Caco-2 (cell line): ENCODE data around the gene C1orf174. TPM values are rescaled to one million over a fixed set of nuclear protein-coding genes. Genes with fewer than 3 reads are reported as not detected.
A peak's percentile ranks its signal among the peaks of the same experiment; 100 is the strongest.

Experiments used
- BruUV-seq: library from RNA; stranded (reverse); fragments of 400-500 nt; replicated peaks from 2 replicates; lab custom pipeline; 2021; lab: Mats Ljungman, UMichigan
- CTCF ChIA-PET: fragments of 300-600 bp; sonication (Branson Sonifier 250); formaldehyde crosslinking; loops from one replicate; lab custom pipeline; 2022; ENCODE audit warnings: antibody characterized with exemption; lab: Charles Lee
- POLR2A ChIA-PET: fragments of 300-600 bp; sonication (Branson Sonifier 250); formaldehyde crosslinking; loops from one replicate; lab custom pipeline; 2022; ENCODE audit warnings: antibody characterized with exemption; lab: Charles Lee
- DNase-seq, 2 experiments: peaks; one replicate each; pipeline versions ENCODE4 v3.0.0 to v3.0.0-alpha.2; 2020 to 2022
- H3K27me3 ChIP-seq: replicated peaks from 2 replicates; pipeline ENCODE4 v1.6.0; 2011; ENCODE audit warnings: low read length; ENCODE audit not compliant: control insufficient read depth, insufficient read depth
- H3K36me3 ChIP-seq: 2 replicates; pipeline ENCODE4 v1.5.1; 2011; ENCODE audit warnings: low read length; ENCODE audit not compliant: control insufficient read depth, insufficient read depth
- H3K4me1 ChIP-seq: fragments of 250-450 bp; sonication (Bioruptor Pico); 2 replicates; pipeline ENCODE4 v1.5.1; 2020; ENCODE audit warnings: mild to moderate bottlenecking
- H3K4me3 ChIP-seq: 2 replicates; pipeline ENCODE4 v1.5.1; 2011; ENCODE audit warnings: low read depth, mild to moderate bottlenecking, control low read depth, low read length
- H3K9me3 ChIP-seq: fragments of 250-450 bp; sonication (Bioruptor Pico); 2 replicates; pipeline ENCODE4 v1.5.1; 2020; ENCODE audit warnings: mild to moderate bottlenecking, moderate library complexity
- H3K27ac Mint-ChIP-seq: one replicate; pipeline ENCODE4 v1.8.0; 2022; ENCODE audit warnings: mixed read lengths; ENCODE audit not compliant: unreplicated experiment
- H3K27me3 Mint-ChIP-seq: one replicate; pipeline ENCODE4 v1.8.0; 2022; ENCODE audit warnings: mixed read lengths; ENCODE audit not compliant: insufficient read depth, unreplicated experiment
- H3K36me3 Mint-ChIP-seq: one replicate; pipeline ENCODE4 v1.8.0; 2022; ENCODE audit warnings: mild to moderate bottlenecking, mixed read lengths; ENCODE audit not compliant: insufficient read depth, unreplicated experiment
- H3K4me1 Mint-ChIP-seq: one replicate; pipeline ENCODE4 v1.8.0; 2022; ENCODE audit warnings: low read depth, mixed read lengths; ENCODE audit not compliant: unreplicated experiment
- H3K4me3 Mint-ChIP-seq: one replicate; pipeline ENCODE4 v1.8.0; 2022; ENCODE audit warnings: mild to moderate bottlenecking, moderate library complexity, mixed read lengths; ENCODE audit not compliant: unreplicated experiment
- H3K9me3 Mint-ChIP-seq: one replicate; pipeline ENCODE4 v1.8.0; 2022; ENCODE audit warnings: mixed read lengths; ENCODE audit not compliant: unreplicated experiment
- intact Hi-C: fragments of 100-400 bp; cut with micrococcal nuclease; formaldehyde crosslinking; loops from one replicate; pipeline ENCODE4 v1.10.0; 2022; ENCODE audit not compliant: unreplicated experiment
- total RNA-seq: library from RNA; stranded (reverse); gene quantifications from 2 replicates; pipeline ENCODE4 v1.2.3, GENCODE V29; 2022
- TF ChIP-seq, protein P1 (sequence below), 2 experiments: fragments of 200-600 bp in 1 of 2; IDR thresholded peaks; 1 replicate in 1 of 2; 2 replicates in 1 of 2; pipeline versions ENCODE4 v1.5.1 to v1.8.0; 2011 to 2022; ENCODE audit warnings: antibody characterized with exemption in 1 of 2, control low read depth in 1 of 2, inconsistent platforms in 1 of 2, low read depth in 1 of 2, low read length in 1 of 2, mild to moderate bottlenecking in 1 of 2, moderate library complexity in 1 of 2; ENCODE audit not compliant: insufficient read depth in 1 of 2, severe bottlenecking in 1 of 2, unreplicated experiment in 1 of 2

C1orf174 gene
- total RNA-seq, 1 experiment from 2014 or later = 19.2 TPM

- DNase-seq = no peak
- Histone ChIP-seq H3K9me3 (no peaks in the 10 kb centered on the region), H3K4me3 (no peak overlapping the region), H3K27me3 (no peaks in the 10 kb centered on the region), H3K4me1 (no peaks in the 10 kb centered on the region), H3K36me3 (peaks cover 3% of the 10 kb centered on the region; the same call in 1 of the 2 replicates)
- intact Hi-C loops = no loop called here
- ChIA-PET POLR2A (no interaction called here), CTCF (no interaction called here)
- H3K27me3 Mint-ChIP-seq = no peaks in the 10 kb centered on the region
- no peak overlapping the region for H3K27ac Mint-ChIP-seq
- no peak overlapping the region for H3K4me3 Mint-ChIP-seq
- peaks cover 7% of the 10 kb centered on the region for H3K4me1 Mint-ChIP-seq
- peaks cover 5% of the 10 kb centered on the region for H3K36me3 Mint-ChIP-seq
- no TSS peak for BruUV-seq
- H3K9me3 Mint-ChIP-seq = no peaks in the 10 kb centered on the region
- TF ChIP-seq, protein P1, sequence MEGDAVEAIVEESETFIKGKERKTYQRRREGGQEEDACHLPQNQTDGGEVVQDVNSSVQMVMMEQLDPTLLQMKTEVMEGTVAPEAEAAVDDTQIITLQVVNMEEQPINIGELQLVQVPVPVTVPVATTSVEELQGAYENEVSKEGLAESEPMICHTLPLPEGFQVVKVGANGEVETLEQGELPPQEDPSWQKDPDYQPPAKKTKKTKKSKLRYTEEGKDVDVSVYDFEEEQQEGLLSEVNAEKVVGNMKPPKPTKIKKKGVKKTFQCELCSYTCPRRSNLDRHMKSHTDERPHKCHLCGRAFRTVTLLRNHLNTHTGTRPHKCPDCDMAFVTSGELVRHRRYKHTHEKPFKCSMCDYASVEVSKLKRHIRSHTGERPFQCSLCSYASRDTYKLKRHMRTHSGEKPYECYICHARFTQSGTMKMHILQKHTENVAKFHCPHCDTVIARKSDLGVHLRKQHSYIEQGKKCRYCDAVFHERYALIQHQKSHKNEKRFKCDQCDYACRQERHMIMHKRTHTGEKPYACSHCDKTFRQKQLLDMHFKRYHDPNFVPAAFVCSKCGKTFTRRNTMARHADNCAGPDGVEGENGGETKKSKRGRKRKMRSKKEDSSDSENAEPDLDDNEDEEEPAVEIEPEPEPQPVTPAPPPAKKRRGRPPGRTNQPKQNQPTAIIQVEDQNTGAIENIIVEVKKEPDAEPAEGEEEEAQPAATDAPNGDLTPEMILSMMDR (IDR thresholded peaks at IDR 0.05; ENCODE audit: insufficient read depth in 1 of 2, low read depth in 1 of 2, low read length in 1 of 2, severe bottlenecking in 1 of 2, unreplicated experiment in 1 of 2) = no peak
Measured at GRCh38 chr1:3863231-3863935, 36.7 kb downstream of the C1orf174 start.

DNA sequence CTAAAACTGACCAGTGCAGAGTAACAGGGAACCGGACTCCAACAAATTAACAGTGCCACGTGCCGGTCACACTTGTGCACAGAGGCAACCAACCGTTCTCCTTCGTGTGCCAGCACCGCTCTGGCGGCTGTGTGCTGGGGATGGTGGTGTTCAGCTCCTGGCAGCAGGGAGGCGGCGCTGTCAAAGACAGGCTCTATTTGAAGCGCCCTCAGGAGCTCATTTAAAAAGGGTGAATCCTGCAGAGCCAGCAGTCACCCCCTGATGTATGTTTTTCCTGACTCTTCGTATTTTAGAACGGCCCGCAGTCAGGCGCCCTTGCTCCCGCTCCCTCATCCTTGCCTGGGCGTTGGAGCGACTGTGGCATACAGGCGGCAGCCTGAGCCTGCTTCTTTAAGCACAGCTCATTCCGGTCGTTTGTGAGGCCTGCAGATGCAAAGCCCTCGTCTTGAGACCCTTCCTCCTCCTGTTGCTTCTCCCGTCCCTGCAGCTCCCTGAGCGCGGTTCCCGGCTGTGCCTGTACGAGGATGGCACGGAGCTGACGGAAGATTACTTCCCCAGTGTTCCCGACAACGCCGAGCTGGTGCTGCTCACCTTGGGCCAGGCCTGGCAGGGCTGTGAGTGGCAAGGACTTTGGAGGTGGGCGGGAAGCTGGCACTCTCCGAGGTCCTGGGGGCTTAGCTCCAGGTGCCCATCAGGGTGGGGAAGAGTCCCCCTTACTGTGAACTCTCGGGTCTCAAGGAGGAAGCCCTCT, 41.7 kb downstream of the C1orf174 start:
- no peaks in the 10 kb centered on the region for H3K27me3 ChIP-seq
- no peaks in the 10 kb centered on the region for H3K4me1 ChIP-seq
- Mint-ChIP-seq H3K4me1 (no peaks in the 10 kb centered on the region), H3K4me3 (peak overlapping the region; percentile 98), H3K9me3 (no peaks in the 10 kb centered on the region), H3K27ac (no peak overlapping the region), H3K27me3 (no peaks in the 10 kb centered on the region), H3K36me3 (no peaks in the 10 kb centered on the region)
- POLR2A ChIA-PET = interaction anchor here (0.5 kb wide), 1 partner anchor 138 kb away, joined by 3 read pairs; no protein-coding TSS in a partner anchor
- BruUV-seq = no TSS peak
- TF ChIP-seq, protein P1 (IDR thresholded peaks at IDR 0.05; ENCODE audit: insufficient read depth in 1 of 2, low read depth in 1 of 2, low read length in 1 of 2, severe bottlenecking in 1 of 2, unreplicated experiment in 1 of 2) = no peak
- H3K36me3 ChIP-seq = no peaks in the 10 kb centered on the region
- peak overlapping the region; percentile 62 for H3K4me3 ChIP-seq
- CTCF ChIA-PET = interaction anchor here (1.0 to 1.9 kb wide), 4 partner anchors 12 to 49 kb away, joined by 3 to 12 read pairs (median 6); partner anchors contain the start of gene C1orf174
- peak in 1 of 2 experiments; percentile 12 for DNase-seq
- intact Hi-C loops = no loop called here
- no peaks in the 10 kb centered on the region for H3K9me3 ChIP-seq

GRCh38 chr1:3857791-3858129, 42.3 kb downstream of the C1orf174 start:
- TF ChIP-seq, protein P1 (IDR thresholded peaks at IDR 0.05; ENCODE audit: insufficient read depth in 1 of 2, low read depth in 1 of 2, low read length in 1 of 2, severe bottlenecking in 1 of 2, unreplicated experiment in 1 of 2) = no peak
- H3K4me1 ChIP-seq = no peaks in the 10 kb centered on the region
- peak overlapping the region; percentile 62 for H3K4me3 ChIP-seq
- H3K36me3 ChIP-seq = no peaks in the 10 kb centered on the region
- no TSS peak for BruUV-seq
- H3K36me3 Mint-ChIP-seq = no peaks in the 10 kb centered on the region
- H3K9me3 Mint-ChIP-seq = no peaks in the 10 kb centered on the region
- peak in 1 of 2 experiments; percentile 9 for DNase-seq
- POLR2A ChIA-PET = interaction anchor here (0.5 to 0.6 kb wide), 2 partner anchors 17 to 137 kb away, joined by 3 to 5 read pairs; no protein-coding TSS in a partner anchor
- no peaks in the 10 kb centered on the region for H3K27me3 ChIP-seq
- no peaks in the 10 kb centered on the region for H3K27me3 Mint-ChIP-seq
- H3K4me1 Mint-ChIP-seq = no peaks in the 10 kb centered on the region
- intact Hi-C loops = loop anchor here (1.0 kb wide), 1 partner anchor 43 kb away; the partner anchor contains the start of gene C1orf174
- CTCF ChIA-PET = interaction anchor here (1.0 to 1.9 kb wide), 4 partner anchors 12 to 49 kb away, joined by 3 to 12 read pairs (median 6); partner anchors contain the start of gene C1orf174
- peak overlapping the region; percentile 87 for H3K27ac Mint-ChIP-seq
- H3K9me3 ChIP-seq = no peaks in the 10 kb centered on the region
- H3K4me3 Mint-ChIP-seq = peak overlapping the region; percentile 98
